Panc1 (cell line): ENCODE data around the gene NID2. TPM values are rescaled to one million over a fixed set of nuclear protein-coding genes. Genes with fewer than 3 reads are reported as not detected.

Experiments used
- ATAC-seq: fragments of 200-7000 bp; cut with Tn5 transposase; 2 replicates; pipeline ENCODE4 v1.9.1; 2020; ENCODE audit warnings: mild to moderate bottlenecking, moderate library complexity
- BruUV-seq: library from RNA; stranded (reverse); fragments of 400-500 nt; replicated peaks from 2 replicates; lab custom pipeline; 2021; lab: Mats Ljungman, UMichigan
- CTCF ChIA-PET: fragments of 300-600 bp; sonication (Branson Sonifier 250); formaldehyde crosslinking; loops from one replicate; lab custom pipeline; 2022; ENCODE audit warnings: antibody characterized with exemption; lab: Charles Lee
- POLR2A ChIA-PET: fragments of 300-600 bp; sonication (Branson Sonifier 250); formaldehyde crosslinking; loops from one replicate; lab custom pipeline; 2022; ENCODE audit warnings: antibody characterized with exemption; lab: Charles Lee
- DNase-seq: peaks from one replicate; pipeline ENCODE4 v3.0.0-alpha.2; 2010; ENCODE audit warnings: low read depth, low spot score
- H3K27ac ChIP-seq: 2 replicates; pipeline ENCODE4 v1.5.1; 2011; ENCODE audit warnings: mild to moderate bottlenecking, low read length, inconsistent platforms
- H3K27me3 ChIP-seq: fragments of 200-500 bp; sonication (Bioruptor generic); 2 replicates; pipeline ENCODE4 v1.6.0; 2014; ENCODE audit warnings: low read length, inconsistent platforms; ENCODE audit not compliant: control insufficient read depth, insufficient read depth
- H3K36me3 ChIP-seq: fragments of 200-500 bp; sonication (Bioruptor generic); 2 replicates; pipeline ENCODE4 v1.5.1; 2014; ENCODE audit warnings: inconsistent platforms, mild to moderate bottlenecking, low read length, moderate library complexity; ENCODE audit not compliant: control insufficient read depth, insufficient read depth
- H3K4me1 ChIP-seq: 2 replicates; pipeline ENCODE4 v1.5.1; 2011; ENCODE audit warnings: inconsistent platforms, mild to moderate bottlenecking, low read length, moderate library complexity; ENCODE audit not compliant: control insufficient read depth, insufficient read depth
- H3K4me3 ChIP-seq, 2 experiments: 2 replicates each; pipeline ENCODE4 v1.5.1; 2011 to 2012; ENCODE audit warnings: low read depth in 2 of 2, low read length in 2 of 2, mild to moderate bottlenecking in 2 of 2, inconsistent platforms in 1 of 2, moderate library complexity in 1 of 2
- H3K9me3 ChIP-seq: fragments of 200-500 bp; sonication (Bioruptor generic); 2 replicates; pipeline ENCODE4 v1.5.1; 2014; ENCODE audit warnings: low read depth, mild to moderate bottlenecking, inconsistent platforms, low read length, moderate library complexity; ENCODE audit not compliant: control insufficient read depth, insufficient read depth
- CTCF ChIP-seq: fragments of 450-650 bp; IDR thresholded peaks from 2 replicates; pipeline ENCODE4 v1.5.1; 2017; ENCODE audit warnings: mild to moderate bottlenecking
- POLR2AphosphoS5 ChIP-seq: IDR thresholded peaks from 2 replicates; pipeline ENCODE4 v1.6.1; 2012; ENCODE audit warnings: mild to moderate bottlenecking, low read depth, low read length, moderate library complexity
- REST ChIP-seq, 2 experiments: IDR thresholded peaks; 2 replicates each; pipeline ENCODE4 v1.6.1; 2011 to 2012; ENCODE audit warnings: low read depth in 2 of 2, control low read depth in 1 of 2, low read length in 1 of 2, mild to moderate bottlenecking in 1 of 2, moderate library complexity in 1 of 2; ENCODE audit not compliant: insufficient read depth in 1 of 2
- SIN3A ChIP-seq: IDR thresholded peaks from 2 replicates; pipeline ENCODE4 v1.6.1; 2012; ENCODE audit warnings: low read depth, mild to moderate bottlenecking, low read length, moderate library complexity, borderline replicate concordance; ENCODE audit not compliant: insufficient read depth
- TCF7L2 ChIP-seq: IDR thresholded peaks from 2 replicates; pipeline ENCODE4 v1.6.1; 2011; ENCODE audit warnings: mild to moderate bottlenecking, low read depth, low read length, inconsistent platforms
- in situ Hi-C: cut with HindIII; loops from 2 replicates; pipeline ENCODE4 v1.10.0; 2016; ENCODE audit warnings: low sequenced_read_pairs, low pct_unique_long_range_greater_than_20kb
- intact Hi-C: fragments of 100-400 bp; cut with micrococcal nuclease; formaldehyde crosslinking; loops from one replicate; pipeline ENCODE4 v1.10.0; 2022; ENCODE audit not compliant: unreplicated experiment
- total RNA-seq: library from RNA; stranded (reverse); gene quantifications from one replicate; pipeline ENCODE4 v1.2.1, GENCODE V29; 2021; ENCODE audit not compliant: unreplicated experiment

The NID2 gene
- total RNA-seq, 1 experiment from 2014 or later: 0.36 TPM

- Histone ChIP-seq H3K4me1 (no peaks in the 10 kb centered on the region), H3K27me3 (no peaks in the 10 kb centered on the region; the same call in 1 of the 2 replicates), H3K9me3 (no peaks in the 10 kb centered on the region), H3K36me3 (no peaks in the 10 kb centered on the region), H3K4me3 (no peak overlapping the region), H3K27ac (no peak overlapping the region)
- POLR2A ChIA-PET: no interaction called here
- ATAC-seq (no peak), DNase-seq (no peak)
- CTCF ChIA-PET: no interaction called here
- TF ChIP-seq REST (IDR thresholded peaks at IDR 0.05; ENCODE audit: insufficient read depth in 1 of 2, low read depth in 2 of 2, low read length in 1 of 2) (no peak), CTCF (no peak), POLR2AphosphoS5 (no peak), TCF7L2 (no peak), SIN3A (no peak)
- intact Hi-C loops: no loop called here
- in situ Hi-C loops: no loop called here
- BruUV-seq: no TSS peak
Observed at GRCh38 chr14:52090936-52091335, 22.1 kb upstream of the NID2 start.

GRCh38 chr14:52089218-52089617, 20.4 kb upstream of the NID2 start:
- DNase-seq: no peak
- no peak overlapping the region for H3K4me3 ChIP-seq
- no peak overlapping the region for H3K27ac ChIP-seq
- H3K9me3 ChIP-seq: no peaks in the 10 kb centered on the region
- POLR2A ChIA-PET: no interaction called here
- TF ChIP-seq CTCF: no peak
- TF ChIP-seq POLR2AphosphoS5: no peak
- TF ChIP-seq SIN3A: no peak
- TF ChIP-seq REST (IDR thresholded peaks at IDR 0.05; ENCODE audit: insufficient read depth in 1 of 2, low read depth in 2 of 2, low read length in 1 of 2): no peak
- TF ChIP-seq TCF7L2: no peak
- no peaks in the 10 kb centered on the region for H3K4me1 ChIP-seq
- intact Hi-C loops: no loop called here
- no peak for ATAC-seq
- in situ Hi-C loops: no loop called here
- H3K27me3 ChIP-seq: no peaks in the 10 kb centered on the region; the same call in 1 of the 2 replicates
- CTCF ChIA-PET: no interaction called here
- H3K36me3 ChIP-seq: no peaks in the 10 kb centered on the region
- BruUV-seq: no TSS peak
